ENCODE data around the gene CCSAP. TPM values are rescaled to one million over a fixed set of nuclear protein-coding genes. Genes with fewer than 3 reads are reported as not detected.
A peak's percentile ranks its signal among the peaks of the same experiment; 100 is the strongest.

CCSAP gene
- total RNA-seq, 1 donor from 2014 or later, result 8.9 TPM

- Mint-ChIP-seq H3K27me3 (ENCODE audit: low read depth) (no peaks in the 10 kb centered on the region), H3K27ac (ENCODE audit: unreplicated experiment) (no peak overlapping the region), H3K9me3 (ENCODE audit: low read depth) (peaks cover 3% of the 10 kb centered on the region), H3K36me3 (ENCODE audit: low read depth) (peaks cover 4% of the 10 kb centered on the region), H3K4me1 (ENCODE audit: low read depth) (peaks cover 37% of the 10 kb centered on the region), H3K4me3 (ENCODE audit: unreplicated experiment) (no peak overlapping the region)
- DNase-seq (ENCODE audit: low spot score), result no peak
- no peak for TF ChIP-seq CTCF (IDR thresholded peaks at IDR 0.05)
Measured at GRCh38 chr1:229279242-229279641, 63.6 kb downstream of the CCSAP start.

GRCh38 chr1:229278120-229278741 is 64.6 kb downstream of the CCSAP start:
- Mint-ChIP-seq H3K9me3 (ENCODE audit: low read depth) (peaks cover 3% of the 10 kb centered on the region), H3K36me3 (ENCODE audit: low read depth) (peaks cover 4% of the 10 kb centered on the region), H3K27me3 (ENCODE audit: low read depth) (no peaks in the 10 kb centered on the region), H3K27ac (ENCODE audit: unreplicated experiment) (no peak overlapping the region), H3K4me1 (ENCODE audit: low read depth) (peaks cover 45% of the 10 kb centered on the region), H3K4me3 (ENCODE audit: unreplicated experiment) (no peak overlapping the region)
- TF ChIP-seq CTCF (IDR thresholded peaks at IDR 0.05), result no peak
- DNase-seq (ENCODE audit: low spot score), result no peak

- H3K4me1 Mint-ChIP-seq (ENCODE audit: low read depth), result peaks cover 36% of the 10 kb centered on the region
- H3K27me3 Mint-ChIP-seq (ENCODE audit: low read depth), result no peaks in the 10 kb centered on the region
- H3K36me3 Mint-ChIP-seq (ENCODE audit: low read depth), result no peaks in the 10 kb centered on the region
- no peak overlapping the region for H3K4me3 Mint-ChIP-seq (ENCODE audit: unreplicated experiment)
- H3K9me3 Mint-ChIP-seq (ENCODE audit: low read depth), result no peaks in the 10 kb centered on the region
- no peak overlapping the region for H3K27ac Mint-ChIP-seq (ENCODE audit: unreplicated experiment)
- no peak for TF ChIP-seq CTCF (IDR thresholded peaks at IDR 0.05)
- no peak for DNase-seq (ENCODE audit: low spot score)
Measured at GRCh38 chr1:229275005-229275404, 67.8 kb downstream of the CCSAP start.

- Mint-ChIP-seq H3K4me3 (ENCODE audit: unreplicated experiment) (no peak overlapping the region), H3K27me3 (ENCODE audit: low read depth) (no peaks in the 10 kb centered on the region), H3K27ac (ENCODE audit: unreplicated experiment) (no peak overlapping the region), H3K9me3 (ENCODE audit: low read depth) (no peaks in the 10 kb centered on the region), H3K4me1 (ENCODE audit: low read depth) (peaks cover 38% of the 10 kb centered on the region), H3K36me3 (ENCODE audit: low read depth) (no peaks in the 10 kb centered on the region)
- DNase-seq (ENCODE audit: low spot score), result no peak
- TF ChIP-seq CTCF (IDR thresholded peaks at IDR 0.05), result no peak
Measured at GRCh38 chr1:229273507-229274232, 69.2 kb downstream of the CCSAP start.

GRCh38 chr1:229272164-229273158 is 70.4 kb downstream of the CCSAP start:
- peak overlapping the region; percentile 90 for H3K4me3 Mint-ChIP-seq (ENCODE audit: unreplicated experiment)
- H3K27me3 Mint-ChIP-seq (ENCODE audit: low read depth), result no peaks in the 10 kb centered on the region
- TF ChIP-seq CTCF (IDR thresholded peaks at IDR 0.05), result no peak
- H3K4me1 Mint-ChIP-seq (ENCODE audit: low read depth), result peaks cover 38% of the 10 kb centered on the region
- peak overlapping the region; percentile 88 for H3K27ac Mint-ChIP-seq (ENCODE audit: unreplicated experiment)
- peaks cover 4% of the 10 kb centered on the region for H3K9me3 Mint-ChIP-seq (ENCODE audit: low read depth)
- H3K36me3 Mint-ChIP-seq (ENCODE audit: low read depth), result peaks cover 3% of the 10 kb centered on the region
- DNase-seq (ENCODE audit: low spot score), result no peak
